GM19238 (cell line): ENCODE measurements around the gene NFIA.

Source experiments
- DNase-seq: peaks from one replicate; pipeline ENCODE4 v3.0.0; 2011; ENCODE audit warnings: low spot score; ENCODE audit not compliant: insufficient read length

Gene NFIA

DNA sequence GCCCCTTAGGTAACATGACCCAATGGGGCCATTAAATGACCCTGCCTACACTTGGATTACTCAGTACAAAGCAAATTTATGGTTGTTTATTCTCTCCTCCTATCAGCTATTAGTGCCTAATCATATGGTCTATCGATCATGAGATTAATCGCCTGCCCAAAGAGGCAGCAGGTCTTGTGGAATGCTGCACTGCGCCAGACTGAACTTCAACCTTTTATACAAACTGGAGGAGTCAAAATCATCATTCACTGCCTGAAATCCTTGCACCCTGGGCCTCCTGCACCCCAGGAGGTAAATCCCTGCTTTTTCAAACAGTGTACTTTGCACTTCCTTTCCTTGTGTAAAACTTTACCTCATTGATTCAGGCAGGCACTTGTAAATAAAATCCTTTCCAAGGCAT, 69.7 kb downstream of the NFIA start:
- no peak for DNase-seq

DNA sequence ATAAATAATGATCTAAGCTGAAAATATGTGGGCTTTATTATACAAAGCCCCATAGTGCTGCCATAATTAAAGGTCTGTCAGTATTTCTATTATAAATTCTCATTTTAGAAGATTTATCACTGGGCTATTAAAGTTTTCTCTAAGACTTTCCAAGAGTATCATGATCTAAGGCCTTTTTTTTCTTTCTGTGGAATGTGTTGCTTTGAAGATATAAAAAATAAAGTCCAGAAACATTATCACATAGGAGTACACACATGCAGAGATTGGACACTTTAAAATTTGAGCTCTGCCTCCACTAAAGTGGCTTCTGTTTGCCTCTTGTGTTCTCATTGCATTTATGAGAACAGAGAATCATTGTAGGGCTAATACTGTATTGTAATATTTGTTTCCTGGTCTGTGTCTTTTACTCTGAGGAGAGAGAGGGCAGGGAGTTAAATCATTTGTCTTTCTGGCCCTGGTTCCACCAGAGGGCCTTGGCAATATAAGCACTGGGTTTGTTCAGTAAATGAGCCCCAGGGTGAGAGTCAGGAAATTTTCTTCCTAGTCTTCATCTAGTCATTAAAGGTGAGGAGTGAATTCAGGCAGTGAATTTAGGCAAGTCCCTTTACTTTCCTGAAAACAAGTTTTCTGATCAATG, 70.2 kb downstream of the NFIA start:
- DNase-seq, result no peak

DNA sequence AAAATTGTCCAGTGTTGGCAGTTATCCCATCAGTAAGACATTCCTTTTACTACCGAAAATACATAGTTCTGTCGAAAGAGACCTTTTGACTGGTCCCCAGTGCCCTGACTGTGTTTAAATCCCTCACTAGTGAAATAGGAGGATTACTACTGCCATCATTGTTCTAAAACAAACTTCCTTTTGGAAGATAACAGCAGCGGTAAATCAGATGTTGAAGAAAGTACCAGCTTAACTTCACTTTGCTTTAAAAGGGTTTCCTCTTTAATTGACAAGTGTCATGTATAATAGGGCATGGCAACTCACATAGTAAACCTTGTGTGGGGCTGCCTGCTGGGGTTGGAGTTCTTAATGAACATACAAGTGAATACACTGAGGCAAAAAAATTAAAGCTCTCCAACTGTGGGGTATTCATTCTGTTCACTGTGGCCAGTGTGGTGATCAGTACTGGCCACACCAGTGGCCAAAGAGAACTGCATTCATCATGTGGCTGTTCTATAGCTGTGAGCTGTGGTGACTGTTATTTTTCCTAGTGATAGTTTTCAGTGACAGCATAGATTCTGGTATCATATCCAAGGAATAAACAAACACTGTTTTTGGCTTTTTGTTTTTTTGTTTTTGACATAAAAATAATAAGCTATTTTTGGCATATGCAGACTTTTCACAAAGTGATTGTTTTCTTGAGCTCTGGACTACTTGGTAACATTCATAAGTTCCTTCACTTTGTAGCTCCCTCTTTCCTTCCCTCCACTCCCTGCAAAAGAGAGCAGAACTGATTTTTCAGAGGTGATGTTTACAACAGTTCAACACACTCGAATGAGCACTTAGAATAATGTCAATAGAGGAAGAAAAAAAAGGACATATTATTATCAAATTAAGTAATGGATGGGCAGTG, 74.5 kb downstream of the NFIA start:
- no peak for DNase-seq

- no peak for DNase-seq
Measured at GRCh38 chr1:61157468-61157987, 75.2 kb downstream of the NFIA start.

GRCh38 chr1:61158591-61158990, 76.2 kb downstream of the NFIA start:
- no peak for DNase-seq

DNA sequence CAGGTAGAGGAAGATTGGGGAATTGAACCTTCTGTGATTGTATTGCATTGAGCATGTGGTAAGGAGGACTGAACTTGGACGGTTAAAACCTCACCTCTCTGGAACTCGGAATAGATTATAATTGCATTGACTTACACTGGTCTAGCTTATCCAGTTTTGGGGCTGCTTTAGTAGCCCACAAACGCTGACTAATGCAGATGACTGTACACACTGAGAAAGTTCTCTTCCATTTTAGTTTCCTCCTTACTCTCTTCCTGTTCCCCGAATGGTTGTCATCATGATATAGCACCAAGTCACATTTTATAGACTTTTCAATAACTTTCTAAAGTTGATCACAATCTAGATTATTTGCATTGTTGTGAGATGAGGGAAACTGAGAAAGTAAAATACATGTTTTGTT, 78.2 kb downstream of the NFIA start:
- no peak for DNase-seq

DNA sequence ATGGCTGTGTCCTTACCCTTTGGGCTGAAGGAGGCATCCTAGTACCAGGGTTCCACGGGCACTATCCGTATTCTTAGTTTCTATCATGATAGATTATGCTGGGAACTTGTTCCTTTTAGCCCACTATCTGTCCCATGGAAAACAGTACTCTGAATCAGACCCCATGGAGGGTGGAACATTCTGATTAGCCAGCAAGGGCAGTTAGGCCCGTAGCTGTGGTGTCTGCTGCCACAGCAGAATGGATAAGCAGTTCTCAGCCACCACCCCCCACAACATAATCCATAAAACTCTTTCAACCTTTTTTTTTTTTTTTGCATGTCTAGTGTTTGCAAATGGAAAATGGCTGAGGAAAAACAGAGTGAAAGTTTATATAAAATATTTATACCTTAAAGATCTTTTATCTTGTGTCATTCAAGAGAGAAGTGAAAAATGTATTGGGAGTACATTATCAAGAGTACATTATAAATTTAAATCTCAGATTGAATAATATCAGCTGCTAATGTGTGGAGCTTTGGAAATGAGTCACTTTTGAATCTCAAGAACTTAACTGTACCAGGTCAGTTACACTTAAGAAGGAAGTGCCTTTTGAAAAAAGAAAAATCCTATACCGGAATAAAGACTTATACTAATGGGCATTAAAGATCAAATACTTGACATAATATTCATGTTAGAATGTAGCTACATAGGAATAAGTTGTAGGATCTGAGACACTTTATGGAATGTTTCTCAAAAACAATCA, 80.3 kb downstream of the NFIA start:
- no peak for DNase-seq

DNA sequence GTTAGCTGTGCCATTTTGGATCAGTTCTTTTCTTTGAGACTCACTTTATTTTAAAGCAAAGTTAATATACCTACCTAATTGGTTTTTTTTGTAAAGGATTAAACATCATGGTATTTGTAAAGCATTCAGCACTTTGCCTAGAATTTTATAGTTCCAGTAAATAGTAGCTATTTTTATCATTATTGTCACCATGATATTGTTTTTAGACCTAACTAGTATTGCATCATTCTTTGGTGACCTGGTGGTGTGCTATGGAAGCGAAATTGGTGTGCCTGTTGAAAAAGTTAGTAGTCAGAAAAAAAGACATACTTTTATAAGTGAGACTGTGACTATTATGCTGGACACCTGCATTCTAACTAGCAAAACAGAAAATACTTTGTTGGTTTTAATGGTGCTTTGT, 81.0 kb downstream of the NFIA start:
- DNase-seq, result no peak

GRCh38 chr1:61165402-61165801, 83.0 kb downstream of the NFIA start:
- no peak for DNase-seq

DNA sequence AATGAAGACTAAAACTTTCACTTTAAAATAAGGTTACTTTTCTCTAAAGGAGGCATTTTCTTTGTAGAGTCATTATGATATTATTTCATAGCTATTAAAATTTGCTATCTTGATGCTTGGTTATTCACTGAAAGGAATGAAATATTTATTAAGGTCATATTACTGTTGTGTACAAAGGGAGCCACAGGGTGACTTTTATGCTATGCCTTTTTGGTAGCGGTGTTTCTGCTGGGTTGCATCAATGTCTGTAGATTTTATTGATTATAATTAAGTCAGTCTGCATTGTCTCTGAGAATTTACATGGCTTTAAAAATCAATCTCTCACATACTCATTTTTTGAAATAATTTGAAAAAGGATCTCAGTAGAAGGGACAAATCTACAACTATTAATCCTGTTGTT, 84.9 kb downstream of the NFIA start:
- no peak for DNase-seq

- DNase-seq, result no peak
Measured at GRCh38 chr1:61169045-61169444, 86.7 kb downstream of the NFIA start.

GRCh38 chr1:61169634-61170033, 87.3 kb downstream of the NFIA start:
- DNase-seq, result no peak

- no peak for DNase-seq
Measured at GRCh38 chr1:61170328-61171238, 88.2 kb downstream of the NFIA start.

- no peak for DNase-seq
Measured at GRCh38 chr1:61171346-61171745, 89.0 kb downstream of the NFIA start.

DNA sequence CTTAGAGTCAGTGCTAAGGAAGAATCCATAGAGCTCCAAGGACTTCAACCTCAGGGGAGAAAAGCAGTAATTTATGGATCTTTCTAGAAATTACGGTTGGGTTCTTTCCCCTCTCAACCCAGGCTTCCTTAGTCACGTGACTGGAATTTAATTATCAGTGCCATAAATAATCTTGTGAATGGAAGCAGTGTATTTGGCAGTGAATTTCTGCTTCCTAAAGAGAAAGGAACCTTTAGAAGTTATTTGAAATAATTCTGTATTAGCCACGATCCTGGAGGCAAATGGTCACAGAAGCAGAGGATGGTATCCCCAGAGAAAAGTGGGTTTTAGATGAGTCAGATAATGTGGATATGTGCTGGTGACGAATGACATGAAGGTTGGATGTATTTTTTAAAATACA, 89.6 kb downstream of the NFIA start:
- DNase-seq, result no peak

DNA sequence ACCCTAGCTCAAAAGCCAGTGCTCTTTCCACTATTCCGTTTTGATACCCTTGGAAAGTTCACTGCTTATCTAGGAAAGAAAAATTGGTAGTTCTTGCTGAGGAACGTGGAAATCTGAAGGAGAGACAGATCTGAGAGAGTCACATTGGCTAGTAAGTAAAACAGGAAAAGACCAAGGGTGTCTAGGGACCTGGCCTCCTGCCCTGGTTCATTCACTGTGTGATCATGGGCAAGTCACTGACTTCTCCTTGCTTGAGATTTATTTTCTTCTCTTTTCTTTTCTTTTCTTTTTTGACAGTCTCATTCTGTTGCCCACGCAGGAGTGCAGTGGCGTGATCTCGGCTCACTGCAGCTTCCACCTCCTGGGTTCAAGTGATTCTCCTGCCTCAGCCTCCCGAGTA, 90.8 kb downstream of the NFIA start:
- no peak for DNase-seq

GRCh38 chr1:61174060-61174795, 91.9 kb downstream of the NFIA start:
- DNase-seq, result no peak

DNA sequence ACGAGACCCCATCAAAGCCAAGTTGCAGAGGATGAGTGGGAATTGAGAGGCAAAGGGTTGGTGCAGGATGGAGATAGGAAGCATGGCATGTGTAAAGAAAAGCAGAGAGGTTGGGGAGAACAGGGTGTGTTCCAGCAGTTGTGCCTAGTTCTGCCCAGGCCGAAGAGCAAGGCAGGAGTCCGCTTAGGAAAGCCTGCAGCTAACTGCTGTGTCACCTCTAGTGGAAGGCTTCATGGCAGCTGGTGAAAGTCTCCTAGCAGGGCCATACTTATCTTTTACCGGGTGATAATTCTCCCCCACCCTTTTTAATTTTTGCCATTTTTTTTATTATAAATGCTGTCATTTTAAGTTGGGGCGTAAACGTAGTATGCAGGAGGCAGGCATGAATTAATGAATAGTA, 93.6 kb downstream of the NFIA start:
- DNase-seq, result no peak

GRCh38 chr1:61181067-61182038, 99.0 kb downstream of the NFIA start:
- DNase-seq, result no peak
